PFSK-1 (cell line): ENCODE data around the gene ZFHX3.

ENCODE experiments used
- POLR2AphosphoS5 ChIP-seq: IDR thresholded peaks from 2 replicates; pipeline ENCODE4 v1.6.1; 2012; ENCODE audit warnings: low read depth, mild to moderate bottlenecking, control low read depth, low read length, moderate library complexity
- REST ChIP-seq, 2 experiments: IDR thresholded peaks; 2 replicates each; pipeline versions ENCODE4 v1.6.1 to v1.8.0; 2011 to 2012; ENCODE audit warnings: low read depth in 2 of 2, low read length in 2 of 2, control low read depth in 1 of 2, inconsistent platforms in 1 of 2, mild to moderate bottlenecking in 1 of 2, moderate library complexity in 1 of 2; ENCODE audit not compliant: insufficient read depth in 1 of 2
- SIN3A ChIP-seq: IDR thresholded peaks from 2 replicates; pipeline ENCODE4 v1.6.1; 2012; ENCODE audit warnings: mild to moderate bottlenecking, low read length, moderate library complexity, borderline replicate concordance; ENCODE audit not compliant: insufficient read depth
- TAF1 ChIP-seq: IDR thresholded peaks from 2 replicates; pipeline ENCODE4 v1.6.1; 2012; ENCODE audit warnings: low read length, control low read depth, borderline replicate concordance; ENCODE audit not compliant: insufficient read depth

- TF ChIP-seq POLR2AphosphoS5 = no peak
- TF ChIP-seq REST (IDR thresholded peaks at IDR 0.05; ENCODE audit: insufficient read depth in 1 of 2, low read depth in 2 of 2, low read length in 2 of 2) = no peak
- no peak for TF ChIP-seq SIN3A
- no peak for TF ChIP-seq TAF1
Measured at GRCh38 chr16:72788269-72788809, 259.6 kb downstream of the ZFHX3 start.
